Tibial artery (tissue), 4 donors: ENCODE data around the gene SPG11.
"Not testable (repeated sequence)": the region's sequence is repeated elsewhere in the genome, so short reads cannot be mapped to it uniquely, and the experiment has no call there.

Experiments
- DNase-seq, 2 donors: peaks; one replicate each; pipeline ENCODE4 v3.0.0-alpha.2; 2019
- H3K27ac ChIP-seq, 2 donors: fragments of 200-600 bp; sonication (generic) in 1 of 2; 1 replicate in 1 of 2; 2 replicates in 1 of 2; pipeline ENCODE4 v1.5.1; 2018 to 2019; ENCODE audit warnings: mild to moderate bottlenecking in 1 of 2
- H3K27me3 ChIP-seq, 2 donors: fragments of 200-600 bp; sonication (generic) in 1 of 2; one replicate each; pipeline versions ENCODE4 v1.5.1 to v1.6.0; 2016 to 2019
- H3K36me3 ChIP-seq, 3 donors: fragments of 200-600 bp; sonication (generic) in 2 of 3; one replicate each; pipeline ENCODE4 v1.5.1; 2016 to 2019; ENCODE audit warnings: mild to moderate bottlenecking in 2 of 3
- H3K4me1 ChIP-seq, 4 donors: fragments of 200-600 bp; sonication (generic) in 2 of 4; 1 replicate in 3 of 4; 2 replicates in 1 of 4; pipeline ENCODE4 v1.5.1; 2016 to 2019
- H3K4me3 ChIP-seq, 2 donors: fragments of 200-600 bp; sonication (generic) in 1 of 2; 1 replicate in 1 of 2; 2 replicates in 1 of 2; pipeline ENCODE4 v1.5.1; 2018 to 2019; ENCODE audit warnings: mild to moderate bottlenecking in 2 of 2
- H3K9me3 ChIP-seq, 3 donors: fragments of 200-600 bp; sonication (generic) in 1 of 3; one replicate each; pipeline ENCODE4 v1.5.1; 2016 to 2019
- CTCF ChIP-seq, 2 experiments: fragments of 200-600 bp in 1 of 2; fragments of 450-650 bp in 1 of 2; IDR thresholded peaks; one replicate each; pipeline ENCODE4 v1.5.1; 2017 to 2019; ENCODE audit warnings: antibody characterized with exemption in 2 of 2, mild to moderate bottlenecking in 1 of 2, moderate library complexity in 1 of 2
- intact Hi-C: fragments of 100-400 bp; cut with DNase I; formaldehyde crosslinking; loops from one replicate; pipeline ENCODE4 v1.15.0; 2023; ENCODE audit warnings: low total_unique reads

Gene SPG11

GRCh38 chr15:44532689-44533088 lies 130.8 kb downstream of the SPG11 start:
- H3K9me3 ChIP-seq: no peaks in the 10 kb centered on the region
- no peak for DNase-seq
- no peak overlapping the region for H3K27ac ChIP-seq
- no peak overlapping the region for H3K4me3 ChIP-seq
- intact Hi-C loops: no loop called here
- peaks cover 0 to 19% (median 14%) of the 10 kb centered on the region in 4 donors for H3K4me1 ChIP-seq
- H3K36me3 ChIP-seq: peaks cover 0 to 11% (median 0%) of the 10 kb centered on the region in 3 donors
- no peak for TF ChIP-seq CTCF (IDR thresholded peaks at IDR 0.05)
- no peaks in the 10 kb centered on the region for H3K27me3 ChIP-seq

DNA sequence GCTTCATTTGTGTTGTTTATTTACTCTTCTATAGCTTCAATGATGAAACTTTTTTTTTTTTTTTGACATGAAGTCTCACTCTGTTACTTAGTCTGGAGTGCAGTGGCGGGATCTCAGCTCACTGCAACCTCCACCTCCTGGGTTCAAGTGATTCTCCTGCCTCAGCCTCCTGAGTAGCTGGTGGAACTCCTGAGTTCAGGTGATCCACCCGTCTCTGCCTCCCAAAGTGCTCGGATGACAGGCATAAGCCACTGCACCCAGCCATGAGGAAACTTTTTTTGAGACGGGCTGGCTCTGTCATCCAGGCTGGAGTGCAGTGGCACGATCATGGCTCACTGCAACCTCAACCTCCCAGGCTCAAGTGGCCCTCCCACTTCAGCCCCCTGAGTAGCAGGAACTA lies 131.2 kb downstream of the SPG11 start:
- H3K27ac ChIP-seq, H3K9me3 ChIP-seq, H3K27me3 ChIP-seq, H3K4me3 ChIP-seq, intact Hi-C loops, DNase-seq: not testable (repeated sequence)
- peaks cover 0 to 19% (median 14%) of the 10 kb centered on the region in 4 donors for H3K4me1 ChIP-seq
- peaks cover 0 to 11% (median 0%) of the 10 kb centered on the region in 3 donors for H3K36me3 ChIP-seq

- H3K4me3 ChIP-seq: no peak overlapping the region
- intact Hi-C loops: no loop called here
- H3K9me3 ChIP-seq: no peaks in the 10 kb centered on the region
- DNase-seq: no peak
- TF ChIP-seq CTCF (IDR thresholded peaks at IDR 0.05): no peak
- H3K36me3 ChIP-seq: peaks cover 0 to 11% (median 0%) of the 10 kb centered on the region in 3 donors
- H3K4me1 ChIP-seq: peaks cover 0 to 16% (median 11%) of the 10 kb centered on the region in 4 donors
- H3K27me3 ChIP-seq: no peaks in the 10 kb centered on the region
- no peak overlapping the region for H3K27ac ChIP-seq
These were observed 132.8 kb downstream of the SPG11 start for GRCh38 chr15:44530653-44531052.

GRCh38 chr15:44529864-44530604 lies 133.4 kb downstream of the SPG11 start:
- peaks cover 0 to 11% (median 2%) of the 10 kb centered on the region in 3 donors for H3K36me3 ChIP-seq
- no peak overlapping the region for H3K27ac ChIP-seq
- no peak for TF ChIP-seq CTCF (IDR thresholded peaks at IDR 0.05)
- H3K9me3 ChIP-seq: no peaks in the 10 kb centered on the region
- no peaks in the 10 kb centered on the region for H3K27me3 ChIP-seq
- DNase-seq: no peak
- no peak overlapping the region for H3K4me3 ChIP-seq
- peaks cover 0 to 11% (median 6%) of the 10 kb centered on the region in 4 donors for H3K4me1 ChIP-seq
- intact Hi-C loops: no loop called here

DNA sequence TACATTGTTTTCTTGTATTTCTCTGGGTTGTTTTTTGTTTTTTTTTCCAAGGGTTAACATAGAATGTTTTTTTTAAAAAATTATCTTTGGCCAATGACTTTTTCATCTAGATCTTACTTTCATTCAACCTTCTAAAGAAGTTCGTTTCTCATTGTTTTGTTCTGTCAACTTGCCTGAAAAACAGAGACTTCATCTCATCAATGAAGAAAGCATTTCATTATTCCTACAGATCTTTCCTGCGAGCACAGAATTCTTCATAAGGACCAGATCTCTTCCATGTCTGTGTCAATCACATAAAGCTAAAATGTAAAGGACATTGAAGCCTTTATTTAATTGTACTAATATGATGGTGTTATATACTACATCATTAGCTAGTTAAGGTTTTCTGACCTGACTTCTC lies 136.2 kb downstream of the SPG11 start:
- TF ChIP-seq CTCF (IDR thresholded peaks at IDR 0.05): no peak
- intact Hi-C loops: no loop called here
- Histone ChIP-seq H3K36me3 (peaks cover 17 to 25% (median 23%) of the 10 kb centered on the region in 3 donors), H3K27ac (no peak overlapping the region), H3K27me3 (no peaks in the 10 kb centered on the region), H3K4me3 (no peak overlapping the region), H3K4me1 (no peaks in the 10 kb centered on the region), H3K9me3 (no peaks in the 10 kb centered on the region)
- DNase-seq: no peak

GRCh38 chr15:44525018-44525417 lies 138.4 kb downstream of the SPG11 start:
- no peak for DNase-seq
- intact Hi-C loops: no loop called here

More at GRCh38 chr15:44525018-44525417, 138.4 kb downstream of the SPG11 start:
- TF ChIP-seq CTCF (IDR thresholded peaks at IDR 0.05): no peak
- H3K4me1 ChIP-seq: no peaks in the 10 kb centered on the region
- no peaks in the 10 kb centered on the region for H3K27me3 ChIP-seq
- no peak overlapping the region for H3K27ac ChIP-seq
- peaks cover 25 to 31% (median 31%) of the 10 kb centered on the region in 3 donors for H3K36me3 ChIP-seq
- H3K4me3 ChIP-seq: no peak overlapping the region
- H3K9me3 ChIP-seq: no peaks in the 10 kb centered on the region
